ENCODE results near the gene KIRREL1.

DNA sequence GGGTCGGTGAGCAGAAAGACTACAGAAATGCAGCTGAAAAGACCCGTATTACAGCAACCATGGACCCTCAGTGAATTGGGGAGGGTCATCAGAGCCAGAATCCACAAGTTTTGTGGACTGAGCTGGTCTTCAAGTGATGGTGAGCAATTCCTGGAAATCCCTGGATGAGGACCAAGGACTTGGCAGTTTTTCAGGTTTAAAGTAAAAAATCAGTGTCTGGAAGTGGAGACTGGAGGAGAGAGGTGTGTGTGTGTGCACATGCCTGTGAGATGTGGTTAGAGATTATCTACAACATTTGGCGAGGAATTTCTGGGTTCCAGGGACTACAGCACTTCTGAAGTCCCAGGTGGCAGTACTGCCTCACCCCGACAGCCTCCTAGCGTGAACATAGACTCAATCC, 56.4 kb downstream of the KIRREL1 start:
- no peak for TF ChIP-seq CTCF (conservative IDR thresholded peaks at IDR 0.05)
- no peak for TF ChIP-seq EZH2 (IDR thresholded peaks at IDR 0.05; ENCODE audit: low read depth)

Measured in PC-9 (cell line).